IMR-90 (cell line): ENCODE data around the gene OPTC. TPM values are rescaled to one million over a fixed set of nuclear protein-coding genes. Genes with fewer than 3 reads are reported as not detected.
A peak's percentile ranks its signal among the peaks of the same experiment; 100 is the strongest.

Experiments used
- ATAC-seq: fragments of 200-7000 bp; cut with Tn5 transposase; 2 replicates; pipeline ENCODE4 v1.9.1; 2020; ENCODE audit warnings: low read depth, mild to moderate bottlenecking, moderate library complexity
- BruUV-seq: library from RNA; stranded (reverse); fragments of 400-500 nt; replicated peaks from 2 replicates; lab custom pipeline; 2021; lab: Mats Ljungman, UMichigan
- CTCF ChIA-PET: fragments of 300-600 bp; formaldehyde crosslinking; extraction: SDS; loops from one replicate; lab custom pipeline; 2021; ENCODE audit warnings: antibody characterized with exemption; lab: Yijun Ruan, JAX
- POLR2A ChIA-PET: fragments of 300-600 bp; sonication (Branson Sonifier 250); formaldehyde crosslinking; loops from one replicate; lab custom pipeline; 2022; ENCODE audit warnings: antibody characterized with exemption; ENCODE audit not compliant: unreplicated experiment; lab: Charles Lee
- DNase-seq: peaks from one replicate; pipeline ENCODE4 v3.0.0; 2013
- H2AFZ ChIP-seq: replicated peaks from 2 replicates; pipeline ENCODE3; 2013; ENCODE audit warnings: low read length, mild to moderate bottlenecking; ENCODE audit not compliant: poor library complexity
- H2AK5ac ChIP-seq: 2 replicates; pipeline ENCODE4 v1.6.1; 2013; ENCODE audit warnings: low read depth, low read length, inconsistent platforms
- H2AK9ac ChIP-seq: replicated peaks from 2 replicates; pipeline ENCODE3; 2013; ENCODE audit warnings: mild to moderate bottlenecking, low read depth, low read length, moderate library complexity; ENCODE audit not compliant: poor library complexity
- H2BK120ac ChIP-seq: 2 replicates; pipeline ENCODE4 v1.6.1; 2013; ENCODE audit warnings: low read depth, low read length, inconsistent platforms
- H2BK15ac ChIP-seq: 3 replicates; pipeline ENCODE4 v1.6.1; 2013; ENCODE audit warnings: low read depth, low read length, inconsistent platforms
- H2BK20ac ChIP-seq: 2 replicates; pipeline ENCODE4 v1.6.1; 2013; ENCODE audit warnings: low read depth, mild to moderate bottlenecking, inconsistent platforms, low read length, moderate library complexity
- H2BK5ac ChIP-seq: 2 replicates; pipeline ENCODE4 v1.6.1; 2013; ENCODE audit warnings: mild to moderate bottlenecking, low read depth, low read length, inconsistent platforms; ENCODE audit not compliant: poor library complexity, severe bottlenecking
- H3K14ac ChIP-seq: replicated peaks from 2 replicates; pipeline ENCODE4 v1.6.1; 2013; ENCODE audit warnings: low read depth, low read length, inconsistent platforms
- H3K18ac ChIP-seq: 2 replicates; pipeline ENCODE4 v1.6.1; 2013; ENCODE audit warnings: low read depth, low read length, control low read depth
- H3K23ac ChIP-seq: 2 replicates; pipeline ENCODE4 v1.6.1; 2013; ENCODE audit warnings: low read depth, low read length, inconsistent platforms
- H3K27ac ChIP-seq: 2 replicates; pipeline ENCODE4 v1.5.1; 2013; ENCODE audit warnings: mild to moderate bottlenecking, control low read depth, low read length; ENCODE audit not compliant: insufficient read depth
- H3K27me3 ChIP-seq: 2 replicates; pipeline ENCODE4 v1.6.1; 2013; ENCODE audit warnings: low read length; ENCODE audit not compliant: control insufficient read depth, insufficient read depth
- H3K36me3 ChIP-seq: 2 replicates; pipeline ENCODE4 v1.6.1; 2013; ENCODE audit warnings: low read length, mixed read lengths; ENCODE audit not compliant: control insufficient read depth, insufficient read depth
- H3K4ac ChIP-seq: 2 replicates; pipeline ENCODE4 v1.6.1; 2013; ENCODE audit warnings: low read depth, low read length, inconsistent platforms
- H3K4me1 ChIP-seq: 2 replicates; pipeline ENCODE4 v1.6.1; 2013; ENCODE audit warnings: low read length, mixed read lengths; ENCODE audit not compliant: control insufficient read depth, insufficient read depth
- H3K4me2 ChIP-seq: 2 replicates; pipeline ENCODE4 v1.6.1; 2013; ENCODE audit warnings: low read depth, mild to moderate bottlenecking, control low read depth, low read length, moderate library complexity
- H3K4me3 ChIP-seq: 2 replicates; pipeline ENCODE4 v1.5.1; 2013; ENCODE audit warnings: low read depth, mild to moderate bottlenecking, control low read depth, low read length, moderate library complexity; ENCODE audit not compliant: insufficient read depth
- H3K56ac ChIP-seq: 2 replicates; pipeline ENCODE4 v1.6.1; 2013; ENCODE audit warnings: low read length, inconsistent platforms; ENCODE audit not compliant: insufficient read depth; ENCODE audit errors: extremely low read depth
- H3K79me1 ChIP-seq, 2 experiments: 2 replicates each; pipeline ENCODE4 v1.6.1; 2013; ENCODE audit warnings: low read length in 2 of 2, inconsistent platforms in 1 of 2, low read depth in 1 of 2
- H3K9ac ChIP-seq: 2 replicates; pipeline ENCODE4 v1.6.1; 2013; ENCODE audit warnings: low read depth, low read length, control low read depth
- H3K9me1 ChIP-seq: 2 replicates; pipeline ENCODE4 v1.6.1; 2013; ENCODE audit warnings: low read length, inconsistent platforms; ENCODE audit not compliant: insufficient read depth
- H3K9me3 ChIP-seq: 2 replicates; pipeline ENCODE4 v1.6.1; 2013; ENCODE audit warnings: low read length; ENCODE audit not compliant: control insufficient read depth, insufficient read depth
- H4K20me1 ChIP-seq: 2 replicates; pipeline ENCODE4 v1.6.1; 2013; ENCODE audit warnings: low read length, inconsistent platforms; ENCODE audit not compliant: insufficient read depth
- H4K5ac ChIP-seq: 2 replicates; pipeline ENCODE4 v1.6.1; 2013; ENCODE audit warnings: mild to moderate bottlenecking, low read depth, low read length, control low read depth
- H4K8ac ChIP-seq, 2 experiments: 2 replicates each; pipeline ENCODE4 v1.6.1; 2013; ENCODE audit warnings: low read depth in 2 of 2, low read length in 2 of 2, control low read depth in 1 of 2, inconsistent platforms in 1 of 2
- H4K91ac ChIP-seq: 2 replicates; pipeline ENCODE4 v1.6.1; 2013; ENCODE audit warnings: low read depth, low read length, inconsistent platforms; ENCODE audit not compliant: insufficient read depth
- BHLHE40 ChIP-seq: fragments of 150-350 bp; IDR thresholded peaks from 2 replicates; pipeline ENCODE4 v1.6.1; 2016; ENCODE audit warnings: mild to moderate bottlenecking, low read depth, low read length
- CEBPB ChIP-seq: IDR thresholded peaks from 2 replicates; pipeline ENCODE4 v1.6.1; 2012; ENCODE audit warnings: low read depth, low read length, improper control_type of control experiment
- CHD1 ChIP-seq: IDR thresholded peaks from 2 replicates; pipeline ENCODE4 v1.6.1; 2012; ENCODE audit warnings: low read depth, low read length, improper control_type of control experiment
- CTCF ChIP-seq: conservative IDR thresholded peaks from 2 replicates; pipeline ENCODE4 v1.5.1; 2012; ENCODE audit warnings: mild to moderate bottlenecking, low read depth, low read length, improper control_type of control experiment
- FOS ChIP-seq: fragments of 150-350 bp; IDR thresholded peaks from 2 replicates; pipeline ENCODE4 v1.6.1; 2016; ENCODE audit warnings: low read depth, low read length
- RCOR1 ChIP-seq: IDR thresholded peaks from 2 replicates; pipeline ENCODE4 v1.6.1; 2012; ENCODE audit warnings: mild to moderate bottlenecking, low read length, improper control_type of control experiment; ENCODE audit not compliant: insufficient replicate concordance
- RFX5 ChIP-seq: IDR thresholded peaks from 2 replicates; pipeline ENCODE4 v1.8.0; 2012; ENCODE audit warnings: low read depth, mild to moderate bottlenecking, low read length, moderate library complexity
- USF2 ChIP-seq: fragments of 150-350 bp; IDR thresholded peaks from 2 replicates; pipeline ENCODE4 v1.6.1; 2017; ENCODE audit warnings: mild to moderate bottlenecking, antibody characterized with exemption, low read length, low read depth
- WGBS, 2 experiments: methylation state at CpG; one replicate each; pipeline versions ENCODE4 v1.1.5 to v1.1.7; 2013; ENCODE audit warnings: missing lambda C conversion rate in 2 of 2; ENCODE audit not compliant: insufficient read length in 1 of 2; ENCODE audit errors: extremely low coverage in 2 of 2; 5-methylcytosine and 5-hydroxymethylcytosine counted together
- dilution Hi-C: fragments of 300-500 bp; cut with HindIII; formaldehyde crosslinking; loops from one replicate; pipeline ENCODE4 v1.14.3; 2018; ENCODE audit warnings: low sequenced_read_pairs; ENCODE audit not compliant: unreplicated experiment
- in situ Hi-C: fragments of 300-500 bp; cut with MboI; formaldehyde crosslinking; loops from 3 replicates; pipeline ENCODE4 v1.14.3; 2019; ENCODE audit warnings: low sequenced_read_pairs, inconsistent platforms, mixed read lengths
- intact Hi-C: fragments of 100-400 bp; cut with micrococcal nuclease; formaldehyde crosslinking; loops from 2 replicates; pipeline ENCODE4 v1.10.0; 2022
- polyA plus RNA-seq, 3 experiments: library from polyadenylated mRNA; depleted of rRNA; stranded (reverse); fragments of >200 nt; gene quantifications; 2 replicates each; pipeline ENCODE4 v1.2.3, GENCODE V29; 2012; ENCODE audit warnings: low replicate concordance in 1 of 3
- total RNA-seq: library from RNA; depleted of rRNA; stranded (reverse); fragments of >200 nt; gene quantifications from 2 replicates; pipeline ENCODE4 v1.2.3, GENCODE V29; 2012

The OPTC gene
- total and polyA plus RNA-seq, 2 of the 4 experiments (the other 2 are of a cell fraction), result not detected

GRCh38 chr1:203478986-203479385 is 15.0 kb upstream of the OPTC start:
- CTCF ChIA-PET, result no interaction called here
- H3K9ac ChIP-seq, result no peak overlapping the region
- no peak overlapping the region for H4K5ac ChIP-seq
- peak overlapping the region; percentile 20 for H3K14ac ChIP-seq
- POLR2A ChIA-PET, result no interaction called here
- H3K9me3 ChIP-seq, result no peaks in the 10 kb centered on the region
- 92% methylated on average over 2 of the region's 5 CpGs; no CpG with 5 or more reads in 1 of the 2 experiments for WGBS, 2 experiments
- H3K56ac ChIP-seq, result no peak overlapping the region
- dilution Hi-C loops (no loop called here), intact Hi-C loops (loop anchor here (5.0 kb wide), 1 partner anchor 77 kb away; no protein-coding TSS in a partner anchor), in situ Hi-C loops (no loop called here)
- H3K27me3 ChIP-seq, result peaks cover 11% of the 10 kb centered on the region; the same call in 1 of the 2 replicates
- H2AK5ac ChIP-seq, result peak overlapping the region; percentile 79
- no peak overlapping the region for H2BK5ac ChIP-seq
- no peaks in the 10 kb centered on the region; a peak in 1 of 4 replicates for H3K79me1 ChIP-seq
- TF ChIP-seq CTCF (no peak), RCOR1 (no peak), BHLHE40 (no peak), USF2 (no peak), CEBPB (no peak), RFX5 (no peak), FOS (no peak), CHD1 (no peak)
- no peak overlapping the region; the same call in 1 of the 2 replicates for H3K23ac ChIP-seq
- no peak overlapping the region for H3K4me2 ChIP-seq
- BruUV-seq, result no TSS peak
- H2BK120ac ChIP-seq, result peak overlapping the region; percentile 36
- H3K4ac ChIP-seq, result peak overlapping the region; percentile 50
- peak overlapping the region; percentile 67 for H2BK20ac ChIP-seq
- H4K91ac ChIP-seq, result 0 out of 2 replicates have a peak overlapping the region, but pooled peaks have one; percentile 14
- no peaks in the 10 kb centered on the region for H3K36me3 ChIP-seq
- H2BK15ac ChIP-seq, result peak overlapping the region; percentile 86; the same call in 2 of the 3 replicates
- DNase-seq (no peak), ATAC-seq (no peak)
- no peak overlapping the region for H2AFZ ChIP-seq
- H4K20me1 ChIP-seq, result no peaks in the 10 kb centered on the region
- peaks cover 25% of the 10 kb centered on the region for H3K4me1 ChIP-seq
- no peak overlapping the region for H2AK9ac ChIP-seq
- no peak overlapping the region for H3K4me3 ChIP-seq
- H4K8ac ChIP-seq, result no peak overlapping the region
- H3K27ac ChIP-seq, result no peak overlapping the region
- peaks cover 12% of the 10 kb centered on the region for H3K9me1 ChIP-seq
- H3K18ac ChIP-seq, result no peak overlapping the region
